Neutrophil (primary cell): ENCODE measurements around the gene HS3ST3A1.

Source experiments
- H3K27ac ChIP-seq: fragments of 200-600 bp; sonication (generic); 2 replicates; pipeline ENCODE4 v1.5.1; 2016; ENCODE audit warnings: mild to moderate bottlenecking, moderate library complexity
- H3K27me3 ChIP-seq: fragments of 200-600 bp; sonication (generic); 2 replicates; pipeline ENCODE4 v1.6.0; 2016; ENCODE audit warnings: mild to moderate bottlenecking
- H3K36me3 ChIP-seq: fragments of 200-600 bp; sonication (generic); 2 replicates; pipeline ENCODE4 v1.5.1; 2017
- H3K4me1 ChIP-seq, 2 experiments: fragments of 200-600 bp in 1 of 2; sonication (generic) in 1 of 2; 1 replicate in 1 of 2; 2 replicates in 1 of 2; pipeline versions ENCODE4 v1.5.1 to v1.6.1; 2013 to 2016; ENCODE audit warnings: low read depth in 1 of 2, low read length in 1 of 2, mild to moderate bottlenecking in 1 of 2, moderate library complexity in 1 of 2; ENCODE audit not compliant: control insufficient read depth in 1 of 2, insufficient read depth in 1 of 2
- H3K4me3 ChIP-seq, 2 experiments: fragments of 200-600 bp in 1 of 2; sonication (generic) in 1 of 2; 1 replicate in 1 of 2; 2 replicates in 1 of 2; pipeline ENCODE4 v1.5.1; 2013 to 2016; ENCODE audit warnings: low read depth in 1 of 2, low read length in 1 of 2, mild to moderate bottlenecking in 1 of 2, moderate library complexity in 1 of 2
- H3K9me3 ChIP-seq: fragments of 200-600 bp; sonication (generic); 2 replicates; pipeline ENCODE4 v1.5.1; 2016
- CTCF ChIP-seq: fragments of 200-600 bp; sonication (generic); IDR thresholded peaks from 2 replicates; pipeline ENCODE4 v1.5.1; 2016; ENCODE audit warnings: antibody characterized with exemption

HS3ST3A1 gene

DNA sequence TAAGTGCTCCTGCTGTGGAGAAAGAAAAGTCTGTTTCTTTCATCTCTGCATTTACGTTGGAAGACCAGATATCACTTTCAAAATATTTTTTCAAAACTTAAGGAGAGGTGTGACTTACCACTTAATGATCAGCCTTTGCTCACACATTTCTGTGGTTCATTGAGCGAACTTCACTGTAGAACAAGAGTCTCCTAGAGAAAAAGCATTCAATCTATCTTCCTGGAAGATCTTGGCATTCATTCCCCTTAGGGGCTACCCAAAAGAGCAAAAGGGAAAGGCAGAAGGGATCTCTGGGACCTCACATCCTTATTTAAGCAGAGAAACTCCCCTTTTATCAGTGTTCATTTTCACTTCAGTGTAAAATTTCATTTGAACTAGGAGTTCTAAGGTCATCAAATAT is 61.2 kb downstream of the HS3ST3A1 start:
- Histone ChIP-seq H3K9me3 (no peaks in the 10 kb centered on the region), H3K4me1 (no peaks in the 10 kb centered on the region), H3K27me3 (no peaks in the 10 kb centered on the region), H3K36me3 (no peaks in the 10 kb centered on the region), H3K27ac (no peak overlapping the region), H3K4me3 (no peak overlapping the region)
- no peak for TF ChIP-seq CTCF

- H3K4me1 ChIP-seq, result no peaks in the 10 kb centered on the region
- H3K27me3 ChIP-seq, result no peaks in the 10 kb centered on the region
- H3K4me3 ChIP-seq, result no peak overlapping the region
- no peak for TF ChIP-seq CTCF
- H3K27ac ChIP-seq, result no peak overlapping the region
- H3K36me3 ChIP-seq, result no peaks in the 10 kb centered on the region
- no peaks in the 10 kb centered on the region for H3K9me3 ChIP-seq
Observed at GRCh38 chr17:13539421-13539820, 62.3 kb downstream of the HS3ST3A1 start.

DNA sequence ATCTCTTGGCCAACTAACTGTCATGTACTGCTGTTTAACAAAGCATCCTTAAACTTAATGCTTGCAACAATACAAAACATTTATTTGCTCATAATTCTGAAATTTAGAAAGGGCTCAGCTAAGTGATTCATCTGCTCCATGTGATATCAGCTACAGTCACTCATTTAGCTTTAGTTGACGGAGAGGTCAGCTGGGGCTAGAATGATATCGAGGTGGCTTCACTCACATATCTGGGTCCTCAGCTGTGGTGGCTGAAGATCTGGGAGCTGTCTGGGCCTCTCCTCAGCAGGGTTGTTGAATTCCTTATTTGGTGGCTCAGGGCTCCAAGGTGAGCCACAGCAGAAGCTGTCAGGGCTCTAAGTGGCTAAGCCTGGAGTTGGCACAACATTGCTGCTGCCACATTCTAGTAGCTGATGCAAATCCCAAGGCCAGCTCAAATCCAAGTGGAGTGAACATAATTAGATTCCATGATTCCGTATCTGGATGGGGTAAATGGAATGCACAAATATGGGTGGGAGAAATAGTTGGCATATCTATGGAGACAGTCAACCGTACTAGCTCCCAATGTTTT is 62.8 kb downstream of the HS3ST3A1 start:
- H3K27ac ChIP-seq, result no peak overlapping the region

DNA sequence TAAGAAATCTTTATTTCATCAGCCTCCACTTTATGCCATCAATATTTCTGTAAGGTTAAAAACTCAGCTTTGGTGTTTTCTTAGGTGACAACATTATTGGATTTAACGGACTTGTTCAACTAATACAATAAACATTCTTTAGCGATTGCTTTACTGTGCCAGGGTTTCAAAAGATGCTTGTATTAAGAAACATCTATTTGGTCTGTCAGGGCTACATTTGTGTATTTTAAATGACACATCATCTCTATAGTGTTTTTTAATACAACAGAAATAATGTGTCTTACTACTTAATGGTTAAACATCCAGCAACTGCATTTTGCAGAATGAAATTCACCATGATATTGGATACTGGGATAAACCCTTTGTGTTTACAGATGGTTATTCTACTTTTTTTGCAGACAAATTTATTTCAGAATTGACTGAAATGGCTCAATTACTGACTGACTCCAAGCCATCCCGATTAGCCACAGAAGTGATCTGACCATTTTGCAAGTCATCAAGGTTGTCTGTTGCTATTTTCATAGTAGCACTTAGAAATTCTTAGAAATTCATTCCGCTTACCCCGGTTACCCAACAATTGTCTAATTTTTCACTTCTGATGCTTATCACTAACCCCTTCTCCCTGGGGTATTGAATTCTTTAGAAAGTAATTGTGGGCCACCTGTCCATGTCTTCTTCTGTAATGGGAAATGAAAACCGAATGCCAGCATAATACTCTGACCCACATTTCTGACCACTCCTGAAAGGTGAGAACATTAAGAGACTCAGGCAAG is 63.7 kb downstream of the HS3ST3A1 start:
- Histone ChIP-seq H3K4me3 (no peak overlapping the region), H3K27me3 (no peaks in the 10 kb centered on the region), H3K36me3 (no peaks in the 10 kb centered on the region), H3K9me3 (no peaks in the 10 kb centered on the region), H3K27ac (no peak overlapping the region), H3K4me1 (no peaks in the 10 kb centered on the region)
- no peak for TF ChIP-seq CTCF

More for the DNA sequence above, 62.8 kb downstream of the HS3ST3A1 start:
- no peak overlapping the region for H3K4me3 ChIP-seq
- no peaks in the 10 kb centered on the region for H3K27me3 ChIP-seq
- TF ChIP-seq CTCF, result no peak
- H3K9me3 ChIP-seq, result no peaks in the 10 kb centered on the region
- no peaks in the 10 kb centered on the region for H3K4me1 ChIP-seq
- no peaks in the 10 kb centered on the region for H3K36me3 ChIP-seq

GRCh38 chr17:13537167-13537731 is 64.5 kb downstream of the HS3ST3A1 start:
- Histone ChIP-seq H3K27me3 (no peaks in the 10 kb centered on the region), H3K4me1 (no peaks in the 10 kb centered on the region), H3K36me3 (no peaks in the 10 kb centered on the region), H3K4me3 (no peak overlapping the region), H3K27ac (no peak overlapping the region), H3K9me3 (no peaks in the 10 kb centered on the region)
- TF ChIP-seq CTCF, result no peak
